DND-41 (cell line): Measurements from ENCODE around the gene OR6X1.

Experiments
- EZH2 ChIP-seq: IDR thresholded peaks from 3 replicates; pipeline ENCODE4 v1.6.1; 2012; ENCODE audit warnings: borderline replicate concordance, low read depth, mild to moderate bottlenecking, moderate library complexity, low read length, inconsistent platforms; ENCODE audit not compliant: severe bottlenecking
- TF ChIP-seq, protein P1 (sequence below): IDR thresholded peaks from 2 replicates; pipeline ENCODE4 v1.5.1; 2012; ENCODE audit warnings: borderline replicate concordance, low read length, moderate library complexity, mild to moderate bottlenecking; ENCODE audit not compliant: poor library complexity, severe bottlenecking; ENCODE audit errors: extremely low read depth

GRCh38 chr11:123741159-123742030 lies 12.9 kb downstream of the OR6X1 start, which contains the start of gene ZNF202:
- TF ChIP-seq, protein P1, sequence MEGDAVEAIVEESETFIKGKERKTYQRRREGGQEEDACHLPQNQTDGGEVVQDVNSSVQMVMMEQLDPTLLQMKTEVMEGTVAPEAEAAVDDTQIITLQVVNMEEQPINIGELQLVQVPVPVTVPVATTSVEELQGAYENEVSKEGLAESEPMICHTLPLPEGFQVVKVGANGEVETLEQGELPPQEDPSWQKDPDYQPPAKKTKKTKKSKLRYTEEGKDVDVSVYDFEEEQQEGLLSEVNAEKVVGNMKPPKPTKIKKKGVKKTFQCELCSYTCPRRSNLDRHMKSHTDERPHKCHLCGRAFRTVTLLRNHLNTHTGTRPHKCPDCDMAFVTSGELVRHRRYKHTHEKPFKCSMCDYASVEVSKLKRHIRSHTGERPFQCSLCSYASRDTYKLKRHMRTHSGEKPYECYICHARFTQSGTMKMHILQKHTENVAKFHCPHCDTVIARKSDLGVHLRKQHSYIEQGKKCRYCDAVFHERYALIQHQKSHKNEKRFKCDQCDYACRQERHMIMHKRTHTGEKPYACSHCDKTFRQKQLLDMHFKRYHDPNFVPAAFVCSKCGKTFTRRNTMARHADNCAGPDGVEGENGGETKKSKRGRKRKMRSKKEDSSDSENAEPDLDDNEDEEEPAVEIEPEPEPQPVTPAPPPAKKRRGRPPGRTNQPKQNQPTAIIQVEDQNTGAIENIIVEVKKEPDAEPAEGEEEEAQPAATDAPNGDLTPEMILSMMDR = no peak
- TF ChIP-seq EZH2 = no peak
